Testis (tissue), 3 donors: Measurements from ENCODE around the gene MAP7. TPM values are rescaled to one million over a fixed set of nuclear protein-coding genes. Genes with fewer than 3 reads are reported as not detected.
"Not testable (repeated sequence)": the region's sequence is repeated elsewhere in the genome, so short reads cannot be mapped to it uniquely, and the experiment has no call there.

Experiments used
- DNase-seq: peaks from one replicate; pipeline ENCODE4 v3.0.0-alpha.2; 2019
- H3K27ac ChIP-seq, 2 donors: fragments of 200-600 bp; sonication (generic); one replicate each; pipeline ENCODE4 v1.5.1; 2019
- H3K27me3 ChIP-seq: fragments of 200-600 bp; sonication (generic); one replicate; pipeline ENCODE4 v1.5.1; 2019
- H3K36me3 ChIP-seq: fragments of 200-600 bp; sonication (generic); one replicate; pipeline ENCODE4 v1.5.1; 2017; ENCODE audit warnings: low read depth; ENCODE audit errors: missing control alignments
- H3K4me1 ChIP-seq: fragments of 200-600 bp; sonication (generic); one replicate; pipeline ENCODE4 v1.5.1; 2019
- H3K4me3 ChIP-seq, 2 donors: fragments of 200-600 bp; sonication (generic); one replicate each; pipeline ENCODE4 v1.5.1; 2017 to 2019
- H3K9me3 ChIP-seq: fragments of 200-600 bp; sonication (generic); one replicate; pipeline ENCODE4 v1.5.1; 2017
- CTCF ChIP-seq, 3 experiments: fragments of 450-650 bp in 2 of 3; fragments of 200-600 bp in 1 of 3; sonication (generic) in 1 of 3; IDR thresholded peaks; one replicate each; pipeline ENCODE4 v1.5.1; 2016 to 2019; ENCODE audit warnings: antibody characterized with exemption in 3 of 3, mild to moderate bottlenecking in 2 of 3, moderate library complexity in 1 of 3
- POLR2A ChIP-seq: fragments of 450-650 bp; IDR thresholded peaks from one replicate; pipeline ENCODE4 v1.6.1; 2017; ENCODE audit warnings: antibody characterized with exemption, mild to moderate bottlenecking, moderate library complexity
- WGBS, 2 donors: methylation state at CpG; one replicate each; pipeline ENCODE4 v1.1.5; 2018; 5-methylcytosine and 5-hydroxymethylcytosine counted together
- intact Hi-C: fragments of 100-400 bp; cut with DNase I; formaldehyde crosslinking; loops from one replicate; pipeline ENCODE4 v1.15.1; 2023; ENCODE audit warnings: low total_unique reads
- polyA plus RNA-seq: library from polyadenylated mRNA; stranded (reverse); fragments of 350-450 nt; fragmentation: Illumina TruSeq; extraction: RNeasy Lipid Tissue Mini Kit (QIAGEN cat#74804); gene quantifications from one replicate; pipeline ENCODE4 v1.2.3, GENCODE V29; 2014; ENCODE audit warnings: low read depth, low replicate concordance; ENCODE audit not compliant: insufficient read depth
- total RNA-seq, 2 donors: library from RNA; depleted of rRNA; stranded (reverse); fragments of >200 nt; gene quantifications; one replicate each; pipeline ENCODE4 v1.2.3, GENCODE V29; 2016

Gene MAP7
- total and polyA plus RNA-seq, 3 donors from 2014 or later: 38.5 to 61.4 (median 48.7) TPM

GRCh38 chr6:136586295-136586694, 36.1 kb upstream of the MAP7 start:
- intact Hi-C loops: no loop called here

GRCh38 chr6:136585523-136585922, 35.3 kb upstream of the MAP7 start:
- intact Hi-C loops, H3K36me3 ChIP-seq: not testable (repeated sequence)
- H3K27ac ChIP-seq: peak overlapping the region in 1 of 2 donors; percentile 70

More at GRCh38 chr6:136586295-136586694, 36.1 kb upstream of the MAP7 start:
- Histone ChIP-seq H3K4me1 (peaks cover 10% of the 10 kb centered on the region), H3K9me3 (no peaks in the 10 kb centered on the region), H3K36me3 (no peaks in the 10 kb centered on the region), H3K4me3 (no peak overlapping the region), H3K27ac (peak overlapping the region; percentile 70 to 74), H3K27me3 (no peaks in the 10 kb centered on the region)
- 38 to 40% methylated on average over 4 of the region's 4 CpGs for WGBS, 2 donors
- TF ChIP-seq POLR2A (no peak), CTCF (IDR thresholded peaks at IDR 0.05) (no peak)
- no peak for DNase-seq

GRCh38 chr6:136584290-136584689, 34.1 kb upstream of the MAP7 start:
- H3K4me1 ChIP-seq, H3K27me3 ChIP-seq, H3K4me3 ChIP-seq, H3K36me3 ChIP-seq, intact Hi-C loops, H3K9me3 ChIP-seq, H3K27ac ChIP-seq, DNase-seq: not testable (repeated sequence)
- WGBS, 2 donors: 81 to 86% methylated on average over 5 of the region's 5 CpGs

More at GRCh38 chr6:136585523-136585922, 35.3 kb upstream of the MAP7 start:
- not testable (repeated sequence) for H3K4me3 ChIP-seq, H3K4me1 ChIP-seq, H3K9me3 ChIP-seq, DNase-seq, H3K27me3 ChIP-seq
- 93 to 100% methylated on average over 2 of the region's 2 CpGs for whole genome bisulfite sequencing, 2 donors

- Histone ChIP-seq H3K27ac (no peak overlapping the region), H3K27me3 (no peaks in the 10 kb centered on the region), H3K4me1 (peaks cover 10% of the 10 kb centered on the region), H3K9me3 (no peaks in the 10 kb centered on the region), H3K4me3 (no peak overlapping the region), H3K36me3 (no peaks in the 10 kb centered on the region)
- no peak for DNase-seq
- TF ChIP-seq CTCF (IDR thresholded peaks at IDR 0.05): peak; percentile 30 to 57 (median 54)
- no peak for TF ChIP-seq POLR2A
- WGBS, 2 donors: 44 to 46% methylated on average over 3 of the region's 3 CpGs
- intact Hi-C loops: no loop called here
These were observed 32.7 kb upstream of the MAP7 start for GRCh38 chr6:136582711-136583471.

GRCh38 chr6:136579800-136580199, 29.6 kb upstream of the MAP7 start:
- DNase-seq: no peak
- H3K36me3 ChIP-seq: no peaks in the 10 kb centered on the region
- intact Hi-C loops: no loop called here

More at GRCh38 chr6:136579800-136580199, 29.6 kb upstream of the MAP7 start:
- Histone ChIP-seq H3K27ac (no peak overlapping the region), H3K9me3 (no peaks in the 10 kb centered on the region), H3K27me3 (no peaks in the 10 kb centered on the region), H3K4me3 (no peak overlapping the region), H3K4me1 (no peaks in the 10 kb centered on the region)
- WGBS, 2 donors: 92 to 96% methylated on average over 2 of the region's 2 CpGs
- no peak for TF ChIP-seq CTCF (IDR thresholded peaks at IDR 0.05)
- TF ChIP-seq POLR2A: no peak
